Kidney (tissue), 14 donors: ENCODE data around the gene FAM83C. TPM values are rescaled to one million over a fixed set of nuclear protein-coding genes. Genes with fewer than 3 reads are reported as not detected.
"Not testable (repeated sequence)": the region's sequence is repeated elsewhere in the genome, so short reads cannot be mapped to it uniquely, and the experiment has no call there.

Experiments
- DNase-seq, 5 donors: peaks; one replicate each; pipeline ENCODE4 v3.0.0-alpha.2; 2013 to 2020
- FAIRE-seq: peaks from 2 replicates; lab custom pipeline; 2012; peaks lifted over from hg19 to GRCh38; lab: Jason Lieb, UNC
- H3K27ac ChIP-seq, 2 donors: one replicate each; pipeline ENCODE4 v1.7.0; 2013; ENCODE audit warnings: low read depth in 2 of 2, low read length in 2 of 2, inconsistent platforms in 1 of 2
- H3K27me3 ChIP-seq: one replicate; pipeline ENCODE4 v1.7.1; 2013; ENCODE audit warnings: low read length, inconsistent platforms; ENCODE audit not compliant: control insufficient read depth, insufficient read depth
- H3K36me3 ChIP-seq, 3 donors: one replicate each; pipeline versions ENCODE4 v1.7.0 to v1.7.1; 2013; ENCODE audit warnings: low read length in 3 of 3, control low read depth in 1 of 3, inconsistent platforms in 1 of 3; ENCODE audit not compliant: insufficient read depth in 3 of 3, control insufficient read depth in 2 of 3
- H3K4me1 ChIP-seq, 3 donors: one replicate each; pipeline versions ENCODE4 v1.7.0 to v1.7.1; 2013; ENCODE audit warnings: low read length in 3 of 3, inconsistent platforms in 1 of 3, low read depth in 1 of 3; ENCODE audit not compliant: control insufficient read depth in 2 of 3, insufficient read depth in 2 of 3
- H3K4me3 ChIP-seq, 3 donors: one replicate each; pipeline versions ENCODE4 v1.7.0 to v1.8.1; 2013; ENCODE audit warnings: low read length in 3 of 3, control low read depth in 1 of 3, inconsistent platforms in 1 of 3
- H3K9ac ChIP-seq, 3 donors: one replicate each; pipeline versions ENCODE4 v1.7.0 to v1.7.1; 2013; ENCODE audit warnings: low read length in 3 of 3, control low read depth in 1 of 3, inconsistent platforms in 1 of 3
- H3K9me3 ChIP-seq, 3 donors: one replicate each; pipeline versions ENCODE4 v1.7.0 to v1.7.1; 2013; ENCODE audit warnings: low read length in 3 of 3, control low read depth in 1 of 3, inconsistent platforms in 1 of 3; ENCODE audit not compliant: control insufficient read depth in 2 of 3, insufficient read depth in 1 of 3
- intact Hi-C: fragments of 100-400 bp; cut with DNase I; formaldehyde crosslinking; loops from one replicate; pipeline ENCODE4 v1.11.1; 2022
- polyA plus RNA-seq: library from polyadenylated mRNA; stranded (reverse); fragments of 350-450 nt; fragmentation: Illumina TruSeq; extraction: RNeasy Lipid Tissue Mini Kit (QIAGEN cat#74804); gene quantifications from one replicate; pipeline ENCODE4 v1.2.3, GENCODE V29; 2014; ENCODE audit warnings: low read depth, low replicate concordance; ENCODE audit not compliant: insufficient read depth
- total RNA-seq: library from RNA; stranded (reverse); fragmentation: NEBNext Ultra II Directional; extraction: Animal tissue kit (Norgen Biotek cat#: 25700); gene quantifications from one replicate; pipeline ENCODE4 v1.2.1, GENCODE V29; 2021
- TF ChIP-seq, protein P1 (sequence below): IDR thresholded peaks from 3 replicates; pipeline ENCODE4 v1.5.1; 2012; ENCODE audit warnings: mild to moderate bottlenecking, moderate library complexity, borderline replicate concordance; ENCODE audit not compliant: insufficient read depth; ENCODE audit errors: extremely low read depth
- donor health status: control.
- donor health status: control.
- donor health status: control.
- donor health status: control.
- donor health status: control.
- donor health status: DM: yes; HTN: yes; CAD: no.
- donor health status: Normal renal cell carcinoma (clear cell type).

FAM83C gene
- total and polyA plus RNA-seq, 2 donors from 2014 or later, result not detected

DNA sequence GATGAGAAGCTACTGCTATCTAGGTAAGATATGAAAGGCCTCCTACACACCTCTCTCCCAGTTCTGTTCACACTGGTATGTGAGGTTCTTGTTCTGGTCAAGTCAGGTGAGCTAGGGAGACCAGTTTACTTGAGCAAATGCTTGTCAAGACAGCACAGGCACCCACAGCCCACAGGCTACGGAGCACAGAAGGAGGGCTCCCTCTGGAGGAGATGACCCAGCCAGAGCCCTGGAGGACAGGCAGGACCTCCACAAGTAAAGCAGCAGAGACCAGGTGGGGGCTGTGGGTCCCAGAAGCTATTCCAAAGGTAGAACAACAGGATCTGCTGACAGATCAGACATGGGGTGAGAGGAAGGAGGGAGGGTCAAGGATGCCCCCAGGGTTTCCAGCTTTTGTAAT lies 27.5 kb downstream of the FAM83C start:
- no peaks in the 10 kb centered on the region for H3K9me3 ChIP-seq
- peak overlapping the region in 1 of 3 donors; percentile 59 for H3K9ac ChIP-seq
- H3K27ac ChIP-seq, result peak overlapping the region; percentile 78 to 100
- TF ChIP-seq, protein P1, sequence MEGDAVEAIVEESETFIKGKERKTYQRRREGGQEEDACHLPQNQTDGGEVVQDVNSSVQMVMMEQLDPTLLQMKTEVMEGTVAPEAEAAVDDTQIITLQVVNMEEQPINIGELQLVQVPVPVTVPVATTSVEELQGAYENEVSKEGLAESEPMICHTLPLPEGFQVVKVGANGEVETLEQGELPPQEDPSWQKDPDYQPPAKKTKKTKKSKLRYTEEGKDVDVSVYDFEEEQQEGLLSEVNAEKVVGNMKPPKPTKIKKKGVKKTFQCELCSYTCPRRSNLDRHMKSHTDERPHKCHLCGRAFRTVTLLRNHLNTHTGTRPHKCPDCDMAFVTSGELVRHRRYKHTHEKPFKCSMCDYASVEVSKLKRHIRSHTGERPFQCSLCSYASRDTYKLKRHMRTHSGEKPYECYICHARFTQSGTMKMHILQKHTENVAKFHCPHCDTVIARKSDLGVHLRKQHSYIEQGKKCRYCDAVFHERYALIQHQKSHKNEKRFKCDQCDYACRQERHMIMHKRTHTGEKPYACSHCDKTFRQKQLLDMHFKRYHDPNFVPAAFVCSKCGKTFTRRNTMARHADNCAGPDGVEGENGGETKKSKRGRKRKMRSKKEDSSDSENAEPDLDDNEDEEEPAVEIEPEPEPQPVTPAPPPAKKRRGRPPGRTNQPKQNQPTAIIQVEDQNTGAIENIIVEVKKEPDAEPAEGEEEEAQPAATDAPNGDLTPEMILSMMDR, result peak; percentile 13
- intact Hi-C loops, result no loop called here
- H3K36me3 ChIP-seq, result peaks cover 0 to 7% (median 4%) of the 10 kb centered on the region in 3 donors
- DNase-seq (peak in 1 of 5 donors; percentile 26), FAIRE-seq (no peak)
- H3K27me3 ChIP-seq, result no peaks in the 10 kb centered on the region
- peak overlapping the region in 2 of 3 donors; percentile 19 to 28 for H3K4me3 ChIP-seq
- H3K4me1 ChIP-seq, result peaks cover 0 to 42% (median 29%) of the 10 kb centered on the region in 3 donors

DNA sequence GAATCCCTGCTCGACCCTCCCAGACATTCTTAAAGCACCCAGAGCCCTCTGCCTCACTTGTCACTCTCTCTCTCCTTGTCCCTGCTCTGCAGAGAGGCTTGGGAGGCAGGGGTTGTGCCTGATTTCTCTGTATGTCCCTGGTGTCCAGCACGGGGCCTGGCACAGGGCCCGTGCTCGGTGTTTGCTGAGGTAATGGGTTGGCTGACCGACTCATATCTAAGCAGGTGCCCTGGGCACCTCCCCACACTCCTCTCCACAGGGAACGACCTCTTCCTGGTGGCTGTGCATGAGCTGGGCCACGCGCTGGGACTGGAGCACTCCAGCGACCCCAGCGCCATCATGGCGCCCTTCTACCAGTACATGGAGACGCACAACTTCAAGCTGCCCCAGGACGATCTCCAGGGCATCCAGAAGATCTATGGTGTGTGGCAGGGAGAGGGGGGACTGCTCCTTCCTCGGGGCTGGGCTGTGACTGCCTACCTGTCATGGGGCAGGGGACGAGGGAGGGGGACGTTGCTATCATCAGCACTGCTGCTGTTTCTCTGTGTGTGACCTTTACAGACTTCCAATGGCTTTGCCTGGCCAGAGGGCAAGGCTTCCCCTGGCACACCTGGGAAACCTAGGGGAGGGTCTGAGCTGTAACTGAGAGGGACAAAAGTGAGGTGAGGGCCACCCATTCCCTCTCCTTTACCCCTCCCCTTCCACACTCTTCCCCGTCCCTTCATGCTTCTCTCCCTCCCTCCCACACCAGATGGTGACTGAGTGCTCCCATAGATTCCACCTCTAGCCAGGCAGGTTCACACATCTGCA lies 28.5 kb downstream of the FAM83C start:
- Histone ChIP-seq H3K4me1 (peaks cover 0 to 36% (median 22%) of the 10 kb centered on the region in 3 donors), H3K9ac (peak overlapping the region in 2 of 3 donors; percentile 12 to 99)
- FAIRE-seq, result no peak

DNA sequence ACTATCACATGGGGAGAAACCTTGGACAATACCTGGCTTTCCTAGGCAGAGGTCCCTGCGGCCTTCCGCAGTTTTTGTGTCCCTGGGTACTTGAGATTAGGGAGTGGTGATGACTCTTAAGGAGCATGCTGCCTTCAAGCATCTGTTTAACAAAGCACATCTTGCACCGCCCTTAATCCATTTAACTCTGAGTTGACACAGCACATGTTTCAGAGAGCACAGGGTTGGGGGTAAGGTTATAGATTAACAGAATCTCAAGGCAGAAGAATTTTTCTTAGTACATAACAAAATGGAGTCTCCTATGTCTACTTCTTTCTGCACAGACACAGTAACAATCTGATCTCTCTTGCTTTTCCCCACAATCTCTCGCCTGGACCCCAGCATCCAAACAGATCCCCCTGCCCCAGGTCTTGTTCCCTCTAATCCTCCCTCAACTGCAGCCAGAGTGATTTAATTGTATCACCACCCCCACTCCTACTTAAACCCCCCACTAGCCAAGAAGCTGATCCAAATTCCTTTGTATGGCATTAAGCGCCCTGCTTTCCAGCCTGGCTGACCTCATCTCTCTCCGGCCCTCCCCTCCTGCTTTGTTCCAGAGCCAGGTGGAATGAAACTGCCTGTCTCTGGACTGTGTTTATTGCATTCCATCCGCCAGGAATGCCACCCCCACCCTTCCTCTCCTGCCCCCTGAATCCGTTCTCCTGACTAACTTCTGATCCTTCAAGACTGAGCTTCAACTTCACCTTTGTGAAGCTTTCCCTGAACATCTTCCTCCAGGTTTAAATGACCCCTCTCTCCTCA lies 29.3 kb downstream of the FAM83C start:
- intact Hi-C loops, FAIRE-seq, H3K27me3 ChIP-seq, H3K9me3 ChIP-seq, H3K36me3 ChIP-seq: not testable (repeated sequence)
- Histone ChIP-seq H3K27ac (peak overlapping the region; percentile 99 to 100), H3K4me3 (peak overlapping the region in 2 of 3 donors; percentile 53 to 62), H3K9ac (peak overlapping the region in 2 of 3 donors; percentile 12 to 99), H3K4me1 (peaks cover 0 to 30% (median 18%) of the 10 kb centered on the region in 3 donors)
- DNase-seq, result peak; percentile 83 to 96 (median 91)

More for the DNA sequence above, 28.5 kb downstream of the FAM83C start:
- H3K9me3 ChIP-seq, result no peaks in the 10 kb centered on the region
- H3K27me3 ChIP-seq, result no peaks in the 10 kb centered on the region
- TF ChIP-seq, protein P1, result no peak
- peaks cover 0 to 4% (median 4%) of the 10 kb centered on the region in 3 donors for H3K36me3 ChIP-seq
- intact Hi-C loops, result no loop called here
- peak in 2 of 5 donors; percentile 26 to 88 for DNase-seq
- peak overlapping the region in 2 of 3 donors; percentile 53 to 62 for H3K4me3 ChIP-seq
- peak overlapping the region; percentile 99 to 100 for H3K27ac ChIP-seq

DNA sequence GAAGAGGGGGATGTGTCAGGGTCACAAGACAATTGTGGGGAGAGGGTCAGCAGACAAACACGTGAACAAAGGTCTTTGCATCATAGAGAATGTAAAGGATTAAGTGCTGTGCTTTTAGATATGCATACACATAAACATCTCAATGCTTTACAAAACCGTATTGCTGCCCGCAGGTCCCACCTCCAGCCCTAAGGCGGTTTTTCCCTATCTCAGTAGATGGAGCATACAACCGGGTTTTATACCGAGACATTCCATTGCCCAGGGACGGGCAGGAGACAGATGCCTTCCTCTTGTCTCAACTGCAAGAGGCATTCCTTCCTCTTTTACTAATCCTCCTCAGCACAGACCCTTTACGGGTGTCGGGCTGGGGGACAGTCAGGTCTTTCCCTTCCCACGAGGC lies 29.9 kb downstream of the FAM83C start:
- H3K9ac ChIP-seq, H3K4me3 ChIP-seq, FAIRE-seq, H3K27me3 ChIP-seq, DNase-seq, H3K9me3 ChIP-seq, H3K36me3 ChIP-seq, intact Hi-C loops: not testable (repeated sequence)
- Histone ChIP-seq H3K27ac (peak overlapping the region; percentile 64 to 69), H3K4me1 (peaks cover 0 to 31% (median 21%) of the 10 kb centered on the region in 3 donors)
